Activated naive CD8-positive, alpha-beta T cell treated with anti-CD3 and anti-CD28 coated beads, Interleukin-2, amount 10 ng/mL, durations not matched to agents 7 days and 5 days (primary cell): ENCODE results near the gene RALGAPA1. TPM values are rescaled to one million over a fixed set of nuclear protein-coding genes. Genes with fewer than 3 reads are reported as not detected.
"Not testable (repeated sequence)": the region's sequence is repeated elsewhere in the genome, so short reads cannot be mapped to it uniquely, and the experiment has no call there.

Source experiments
- ATAC-seq: fragments of 150-1000 bp; cut with Tn5 transposase; one replicate; pipeline ENCODE4 v1.10.0; 2021; ENCODE audit warnings: low read depth, moderate library complexity
- POLR2A ChIA-PET: fragments of 350-600 bp; sonication (Branson Sonifier 250); formaldehyde crosslinking; loops from one replicate; lab custom pipeline; 2021; ENCODE audit warnings: antibody characterized with exemption; lab: Charles Lee
- DNase-seq: peaks from one replicate; pipeline ENCODE4 v3.0.0; 2021
- H3K27ac Mint-ChIP-seq: one replicate; pipeline ENCODE4 v1.8.0; 2022; ENCODE audit warnings: mild to moderate bottlenecking, mixed read lengths
- H3K27me3 Mint-ChIP-seq: one replicate; pipeline ENCODE4 v1.8.0; 2022; ENCODE audit warnings: mild to moderate bottlenecking, moderate library complexity, mixed read lengths
- H3K36me3 Mint-ChIP-seq: one replicate; pipeline ENCODE4 v1.8.0; 2021; ENCODE audit warnings: mild to moderate bottlenecking, mixed read lengths
- H3K4me1 Mint-ChIP-seq: one replicate; pipeline ENCODE4 v1.8.0; 2021; ENCODE audit warnings: mixed read lengths
- H3K4me3 Mint-ChIP-seq: one replicate; pipeline ENCODE4 v1.8.0; 2022; ENCODE audit warnings: mild to moderate bottlenecking, moderate library complexity, mixed read lengths
- H3K9me3 Mint-ChIP-seq: one replicate; pipeline ENCODE4 v1.8.0; 2021; ENCODE audit warnings: mixed read lengths
- total RNA-seq, 2 experiments: library from RNA; stranded (reverse); gene quantifications; one replicate each; pipeline ENCODE4 v1.2.3, GENCODE V29; 2021

RALGAPA1 gene
- total RNA-seq, 2 experiments from 2014 or later: 49.7 to 50.1 TPM

GRCh38 chr14:35637851-35638250, 171.2 kb downstream of the RALGAPA1 start:
- H3K27me3 Mint-ChIP-seq: no peaks in the 10 kb centered on the region
- H3K4me3 Mint-ChIP-seq: no peak overlapping the region
- POLR2A ChIA-PET: no interaction called here
- peaks cover 47% of the 10 kb centered on the region for H3K36me3 Mint-ChIP-seq
- H3K27ac Mint-ChIP-seq: no peak overlapping the region
- no peaks in the 10 kb centered on the region for H3K4me1 Mint-ChIP-seq
- peaks cover 14% of the 10 kb centered on the region for H3K9me3 Mint-ChIP-seq
- ATAC-seq (no peak), DNase-seq (no peak)

GRCh38 chr14:35637269-35637668, 171.8 kb downstream of the RALGAPA1 start:
- Mint-ChIP-seq H3K9me3 (peaks cover 10% of the 10 kb centered on the region), H3K27ac (no peak overlapping the region), H3K36me3 (peaks cover 43% of the 10 kb centered on the region), H3K4me1 (peaks cover 2% of the 10 kb centered on the region), H3K27me3 (no peaks in the 10 kb centered on the region), H3K4me3 (no peak overlapping the region)
- ATAC-seq (no peak), DNase-seq (no peak)
- POLR2A ChIA-PET: no interaction called here

DNA sequence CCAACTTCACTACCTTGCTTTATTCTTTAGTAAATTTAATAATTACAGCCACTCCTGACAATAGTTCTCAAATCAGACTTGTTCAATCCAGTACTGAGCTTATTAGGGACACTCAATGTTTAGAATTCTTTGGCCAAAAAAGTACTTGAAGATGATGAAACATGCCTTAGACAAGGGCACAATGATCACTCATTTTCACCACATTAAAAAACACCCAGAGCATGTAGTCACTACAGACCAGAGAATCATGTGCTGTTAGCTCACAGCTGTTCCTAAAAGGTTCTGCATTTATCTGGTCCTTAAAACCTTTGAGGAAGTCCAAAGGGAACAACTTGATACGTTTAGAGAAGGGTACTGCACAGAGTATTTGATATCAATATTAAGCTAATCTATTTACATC, 176.4 kb downstream of the RALGAPA1 start:
- Mint-ChIP-seq H3K36me3 (peaks cover 16% of the 10 kb centered on the region), H3K4me1 (peaks cover 2% of the 10 kb centered on the region), H3K4me3 (no peak overlapping the region), H3K27me3 (no peaks in the 10 kb centered on the region), H3K9me3 (peaks cover 5% of the 10 kb centered on the region), H3K27ac (no peak overlapping the region)
- ATAC-seq: no peak
- no peak for DNase-seq
- POLR2A ChIA-PET: no interaction called here

GRCh38 chr14:35632271-35632670, 176.8 kb downstream of the RALGAPA1 start:
- H3K27ac Mint-ChIP-seq: no peak overlapping the region
- POLR2A ChIA-PET: no interaction called here
- H3K36me3 Mint-ChIP-seq: peaks cover 12% of the 10 kb centered on the region
- no peak overlapping the region for H3K4me3 Mint-ChIP-seq
- peaks cover 2% of the 10 kb centered on the region for H3K4me1 Mint-ChIP-seq
- no peaks in the 10 kb centered on the region for H3K27me3 Mint-ChIP-seq
- ATAC-seq (no peak), DNase-seq (no peak)
- H3K9me3 Mint-ChIP-seq: peaks cover 4% of the 10 kb centered on the region

DNA sequence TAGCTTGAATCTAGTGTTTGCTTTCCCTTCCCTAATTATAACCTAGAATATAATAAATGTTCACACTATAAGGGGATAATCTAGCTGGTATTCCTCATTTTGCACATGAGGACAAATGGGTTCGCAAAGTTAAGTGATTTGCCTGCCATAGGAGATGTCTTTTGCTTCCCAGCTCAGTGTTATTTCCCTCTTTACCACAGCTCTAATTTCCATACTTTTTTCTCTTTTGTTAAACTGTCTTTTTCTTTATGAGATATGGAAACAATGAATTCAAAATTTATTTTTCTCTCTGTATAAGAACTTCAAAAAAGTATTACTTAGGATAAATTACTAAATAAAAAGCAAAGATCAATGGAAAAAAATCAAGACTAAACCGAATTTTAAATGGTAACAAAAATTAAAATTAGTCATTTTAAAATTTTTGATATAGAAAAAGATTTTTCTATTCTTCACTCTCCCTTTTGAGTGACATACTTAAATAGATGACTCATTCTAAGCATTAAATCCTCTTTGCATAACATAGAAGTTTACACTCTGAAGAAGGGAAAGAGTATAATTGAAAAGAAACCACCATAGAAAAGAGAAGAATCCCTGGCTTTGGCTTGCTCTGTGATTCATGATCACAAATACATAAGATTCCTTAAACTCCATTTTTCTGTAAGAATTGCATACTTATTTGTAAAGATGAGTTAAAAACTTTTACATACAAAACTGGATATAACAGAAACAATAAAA, 177.9 kb downstream of the RALGAPA1 start:
- DNase-seq (no peak), ATAC-seq (no peak)
- Mint-ChIP-seq H3K4me1 (peaks cover 2% of the 10 kb centered on the region), H3K9me3 (no peaks in the 10 kb centered on the region), H3K27me3 (no peaks in the 10 kb centered on the region), H3K4me3 (no peak overlapping the region), H3K27ac (no peak overlapping the region), H3K36me3 (peaks cover 4% of the 10 kb centered on the region)
- POLR2A ChIA-PET: no interaction called here

- Mint-ChIP-seq H3K4me1 (peaks cover 2% of the 10 kb centered on the region), H3K27me3 (no peaks in the 10 kb centered on the region), H3K9me3 (no peaks in the 10 kb centered on the region), H3K27ac (no peak overlapping the region), H3K36me3 (no peaks in the 10 kb centered on the region), H3K4me3 (no peak overlapping the region)
- ATAC-seq (no peak), DNase-seq (no peak)
- POLR2A ChIA-PET: no interaction called here
Measured at GRCh38 chr14:35628989-35629388, 180.1 kb downstream of the RALGAPA1 start.

DNA sequence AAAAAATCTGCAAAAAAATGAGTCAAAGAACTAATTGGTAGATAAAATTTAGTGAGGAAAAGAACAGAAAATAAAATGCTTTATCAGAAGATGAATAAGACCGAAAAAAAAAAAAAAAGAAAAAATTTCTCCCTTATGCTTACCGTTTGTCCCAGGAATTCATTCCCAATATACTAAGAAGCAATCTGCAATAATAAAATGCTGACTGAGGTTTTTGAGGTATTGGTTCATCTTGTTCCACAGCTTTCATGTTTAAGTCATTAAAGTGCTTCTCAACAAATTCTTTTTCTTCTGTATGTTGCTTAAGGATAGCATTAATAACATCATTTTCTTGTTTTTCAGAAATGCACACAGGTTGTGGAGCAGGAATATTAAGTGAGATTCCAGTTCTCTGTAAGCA, 182.1 kb downstream of the RALGAPA1 start:
- not testable (repeated sequence) for H3K36me3 Mint-ChIP-seq, H3K4me3 Mint-ChIP-seq, H3K4me1 Mint-ChIP-seq, ATAC-seq, DNase-seq, H3K9me3 Mint-ChIP-seq, H3K27me3 Mint-ChIP-seq, H3K27ac Mint-ChIP-seq
- POLR2A ChIA-PET: interaction anchor here (0.5 kb wide), 1 partner anchor 188 kb away, joined by 3 read pairs; no protein-coding TSS in a partner anchor

DNA sequence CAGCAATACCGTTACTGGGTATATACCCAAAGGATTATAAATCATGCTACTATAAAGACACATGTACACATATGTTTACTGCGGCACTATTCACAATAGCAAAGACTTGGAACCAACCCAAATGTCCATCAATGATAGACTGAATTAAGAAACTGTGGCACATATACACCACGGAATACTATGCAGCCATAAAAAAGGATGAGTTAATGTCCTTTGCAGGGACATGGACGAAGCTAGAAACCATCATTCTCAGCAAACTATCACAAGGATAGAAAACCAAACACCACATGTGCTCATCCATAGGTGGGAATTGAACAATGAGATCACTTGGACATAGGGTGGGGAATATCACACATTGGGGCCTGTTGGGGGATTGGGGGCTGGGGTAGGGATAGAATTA, 187.1 kb downstream of the RALGAPA1 start:
- ATAC-seq, H3K4me3 Mint-ChIP-seq, DNase-seq, POLR2A ChIA-PET, H3K9me3 Mint-ChIP-seq, H3K27me3 Mint-ChIP-seq, H3K4me1 Mint-ChIP-seq, H3K27ac Mint-ChIP-seq: not testable (repeated sequence)
- peaks cover 25% of the 10 kb centered on the region for H3K36me3 Mint-ChIP-seq

- DNase-seq, H3K4me1 Mint-ChIP-seq, ATAC-seq, H3K27ac Mint-ChIP-seq, H3K9me3 Mint-ChIP-seq, POLR2A ChIA-PET, H3K4me3 Mint-ChIP-seq, H3K27me3 Mint-ChIP-seq: not testable (repeated sequence)
- peaks cover 31% of the 10 kb centered on the region for H3K36me3 Mint-ChIP-seq
Measured at GRCh38 chr14:35619998-35620397, 189.1 kb downstream of the RALGAPA1 start.

DNA sequence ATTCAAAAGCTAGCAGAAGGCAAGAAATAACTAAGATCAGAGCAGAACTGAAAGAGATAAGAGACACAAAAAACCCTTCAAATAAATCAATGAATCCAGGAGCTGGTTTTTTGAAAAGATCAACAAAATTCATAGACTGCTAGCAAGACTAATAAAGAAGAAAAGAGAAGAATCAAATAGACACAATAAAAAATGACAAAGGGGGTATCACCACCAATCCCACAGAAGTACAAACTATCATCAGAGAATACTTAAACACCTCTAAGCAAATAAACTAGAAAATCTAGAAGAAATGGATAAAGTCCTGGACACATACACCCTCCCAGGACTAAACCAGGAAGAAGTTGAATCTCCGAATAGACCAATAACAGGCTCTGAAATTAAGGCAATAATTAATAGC, 189.6 kb downstream of the RALGAPA1 start:
- ATAC-seq, POLR2A ChIA-PET, H3K27me3 Mint-ChIP-seq, DNase-seq, H3K4me3 Mint-ChIP-seq, H3K4me1 Mint-ChIP-seq, H3K9me3 Mint-ChIP-seq, H3K27ac Mint-ChIP-seq: not testable (repeated sequence)
- peaks cover 31% of the 10 kb centered on the region for H3K36me3 Mint-ChIP-seq

- peaks cover 10% of the 10 kb centered on the region for H3K9me3 Mint-ChIP-seq
- no peak overlapping the region for H3K4me3 Mint-ChIP-seq
- H3K27me3 Mint-ChIP-seq: no peaks in the 10 kb centered on the region
- H3K4me1 Mint-ChIP-seq: no peaks in the 10 kb centered on the region
- DNase-seq (no peak), ATAC-seq (no peak)
- no peak overlapping the region for H3K27ac Mint-ChIP-seq
- POLR2A ChIA-PET: no interaction called here
- H3K36me3 Mint-ChIP-seq: peaks cover 33% of the 10 kb centered on the region
Measured at GRCh38 chr14:35617500-35617899, 191.6 kb downstream of the RALGAPA1 start.

- Mint-ChIP-seq H3K27ac (no peak overlapping the region), H3K27me3 (no peaks in the 10 kb centered on the region), H3K4me3 (no peak overlapping the region), H3K9me3 (peaks cover 1% of the 10 kb centered on the region), H3K4me1 (peaks cover 2% of the 10 kb centered on the region), H3K36me3 (peaks cover 43% of the 10 kb centered on the region)
- no peak for DNase-seq
- POLR2A ChIA-PET: no interaction called here
- ATAC-seq: no peak
Measured at GRCh38 chr14:35607380-35607779, 201.7 kb downstream of the RALGAPA1 start.

DNA sequence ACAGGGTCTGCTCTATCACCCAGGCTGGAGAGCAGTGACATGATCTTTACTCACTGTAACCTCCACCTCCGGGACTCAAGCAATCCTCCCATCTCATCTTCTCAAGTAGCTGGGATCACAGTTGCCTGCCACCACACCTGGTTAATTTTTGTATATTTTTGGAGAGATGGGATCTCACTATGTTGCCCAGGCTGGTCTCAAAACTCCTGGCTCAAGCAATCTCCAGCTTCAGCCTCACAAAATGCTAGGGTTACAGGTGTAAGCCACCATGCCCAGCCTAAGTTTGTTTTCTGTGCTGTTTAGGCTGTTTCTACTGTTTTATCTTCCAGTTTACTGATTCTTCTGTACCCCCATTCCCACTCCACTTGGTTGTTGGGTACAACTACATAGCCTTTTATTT, 208.8 kb downstream of the RALGAPA1 start:
- POLR2A ChIA-PET: no interaction called here
- peaks cover 3% of the 10 kb centered on the region for H3K9me3 Mint-ChIP-seq
- no peaks in the 10 kb centered on the region for H3K27me3 Mint-ChIP-seq
- no peak overlapping the region for H3K4me3 Mint-ChIP-seq
- no peak overlapping the region for H3K27ac Mint-ChIP-seq
- ATAC-seq (no peak), DNase-seq (no peak)
- peaks cover 41% of the 10 kb centered on the region for H3K36me3 Mint-ChIP-seq
- H3K4me1 Mint-ChIP-seq: no peaks in the 10 kb centered on the region

DNA sequence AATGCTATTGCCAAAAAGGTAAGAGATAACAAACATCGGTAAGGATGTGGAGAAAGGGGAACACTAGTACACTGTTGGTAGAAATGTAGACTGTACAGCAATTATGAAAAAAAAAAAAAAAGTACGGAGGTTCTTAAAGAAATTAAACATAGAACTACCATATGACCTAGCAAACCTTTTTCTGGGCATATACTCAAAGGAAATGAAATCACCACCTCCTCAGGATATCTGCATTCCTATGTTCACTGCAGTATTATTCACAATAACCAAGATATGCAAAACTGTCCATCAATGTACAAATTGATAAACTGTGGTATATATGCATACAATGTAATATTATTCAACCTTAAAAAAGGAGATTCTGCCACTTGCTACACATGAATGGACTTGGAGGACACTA, 214.5 kb downstream of the RALGAPA1 start:
- H3K9me3 Mint-ChIP-seq: no peaks in the 10 kb centered on the region
- H3K27me3 Mint-ChIP-seq: no peaks in the 10 kb centered on the region
- peaks cover 25% of the 10 kb centered on the region for H3K36me3 Mint-ChIP-seq
- DNase-seq: no peak
- no peak overlapping the region for H3K4me3 Mint-ChIP-seq
- no peak for ATAC-seq
- H3K27ac Mint-ChIP-seq: no peak overlapping the region
- POLR2A ChIA-PET: no interaction called here
- H3K4me1 Mint-ChIP-seq: no peaks in the 10 kb centered on the region
